PC-3 (cell line): ENCODE measurements around the gene RIPOR3. TPM values are rescaled to one million over a fixed set of nuclear protein-coding genes. Genes with fewer than 3 reads are reported as not detected.
"Not testable (repeated sequence)": the region's sequence is repeated elsewhere in the genome, so short reads cannot be mapped to it uniquely, and the experiment has no call there.

Experiments used
- ATAC-seq: fragments of 200-7000 bp; cut with Tn5 transposase; 2 replicates; pipeline ENCODE4 v1.9.1; 2020; ENCODE audit warnings: mild to moderate bottlenecking, moderate library complexity
- BruUV-seq: library from RNA; stranded (reverse); fragments of 400-500 nt; replicated peaks from 2 replicates; lab custom pipeline; 2021; lab: Mats Ljungman, UMichigan
- CTCF ChIA-PET: fragments of 300-600 bp; sonication (Branson Sonifier 250); formaldehyde crosslinking; loops from one replicate; lab custom pipeline; 2022; ENCODE audit warnings: antibody characterized with exemption; lab: Charles Lee
- POLR2A ChIA-PET: fragments of 300-600 bp; sonication (Branson Sonifier 250); formaldehyde crosslinking; loops from one replicate; lab custom pipeline; 2022; ENCODE audit warnings: antibody characterized with exemption; ENCODE audit not compliant: unreplicated experiment; lab: Charles Lee
- DNase-seq: peaks from one replicate; pipeline ENCODE4 v3.0.0-alpha.2; 2015
- H2AFZ ChIP-seq: fragments of 300-600 bp; sonication (generic); 2 replicates; pipeline ENCODE4 v1.6.0; 2016; ENCODE audit warnings: antibody characterized with exemption, low read length
- H3F3A ChIP-seq: fragments of 300-600 bp; sonication (generic); one replicate; pipeline ENCODE4 v1.6.0; 2017; ENCODE audit warnings: antibody characterized with exemption, low read length, control low read depth, mild to moderate bottlenecking; ENCODE audit not compliant: unreplicated experiment
- H3K27ac ChIP-seq: fragments of 300-600 bp; sonication (generic); 2 replicates; pipeline ENCODE4 v1.5.1; 2016; ENCODE audit warnings: mild to moderate bottlenecking, low read length
- H3K27me3 ChIP-seq: fragments of 300-600 bp; sonication (generic); 2 replicates; pipeline ENCODE4 v1.6.1; 2016; ENCODE audit warnings: low read length, mixed read lengths
- H3K36me3 ChIP-seq: fragments of 300-600 bp; sonication (generic); 2 replicates; pipeline ENCODE4 v1.6.1; 2016; ENCODE audit warnings: low read depth, mixed run types, low read length, mixed read lengths
- H3K4me1 ChIP-seq: fragments of 300-600 bp; sonication (generic); 2 replicates; pipeline ENCODE4 v1.5.1; 2016; ENCODE audit warnings: low read length; ENCODE audit not compliant: insufficient read depth
- H3K4me2 ChIP-seq: fragments of 300-600 bp; sonication (generic); 2 replicates; pipeline ENCODE4 v1.6.0; 2016; ENCODE audit warnings: low read length
- H3K4me3 ChIP-seq: fragments of 300-600 bp; sonication (generic); 2 replicates; pipeline ENCODE4 v1.5.1; 2016; ENCODE audit warnings: mild to moderate bottlenecking, low read length, mixed read lengths
- H3K79me2 ChIP-seq: fragments of 300-600 bp; sonication (generic); 2 replicates; pipeline ENCODE4 v1.6.1; 2017; ENCODE audit warnings: low read length, mixed read lengths
- H3K9ac ChIP-seq: fragments of 300-600 bp; sonication (generic); 2 replicates; pipeline ENCODE4 v1.6.0; 2016; ENCODE audit warnings: mild to moderate bottlenecking, low read length
- H3K9me2 ChIP-seq: fragments of 300-600 bp; sonication (generic); replicated peaks from 2 replicates; pipeline ENCODE4 v1.6.1; 2016; ENCODE audit warnings: mixed run types, low read length, mixed read lengths
- H3K9me3 ChIP-seq: fragments of 300-600 bp; sonication (generic); 2 replicates; pipeline ENCODE4 v1.6.1; 2016; ENCODE audit warnings: low read length, mixed read lengths
- H4K20me1 ChIP-seq: fragments of 300-600 bp; sonication (generic); 2 replicates; pipeline ENCODE4 v1.6.1; 2016; ENCODE audit warnings: low read length, mixed read lengths
- CTCF ChIP-seq: fragments of 300-600 bp; sonication (generic); conservative IDR thresholded peaks from 2 replicates; pipeline ENCODE4 v1.5.1; 2017; ENCODE audit warnings: antibody characterized with exemption, low read depth, mild to moderate bottlenecking, low read length
- EZH2 ChIP-seq: fragments of 300-600 bp; sonication (generic); IDR thresholded peaks from one replicate; pipeline ENCODE4 v1.6.1; 2017; ENCODE audit warnings: antibody characterized with exemption, mild to moderate bottlenecking, low read length; ENCODE audit not compliant: unreplicated experiment
- EZH2phosphoT487 ChIP-seq: fragments of 300-600 bp; sonication (generic); IDR thresholded peaks from 2 replicates; pipeline ENCODE4 v1.6.1; 2018; ENCODE audit warnings: mild to moderate bottlenecking, antibody characterized with exemption, low read length, borderline replicate concordance
- intact Hi-C: fragments of 100-400 bp; cut with micrococcal nuclease; formaldehyde crosslinking; loops from 2 replicates; pipeline ENCODE4 v1.9.0; 2023
- total RNA-seq: library from RNA; depleted of rRNA; stranded (reverse); fragments of >200 nt; gene quantifications from 2 replicates; pipeline ENCODE4 v1.2.3, GENCODE V29; 2014

RIPOR3 gene
- total RNA-seq, 1 experiment from 2014 or later = 0.04 TPM

GRCh38 chr20:50701041-50701963 is 10.0 kb upstream of the RIPOR3 start:
- Histone ChIP-seq H3K27me3 (no peaks in the 10 kb centered on the region), H3K4me2 (no peak overlapping the region), H2AFZ (no peak overlapping the region), H3K9me2 (no peaks in the 10 kb centered on the region), H3K79me2 (no peaks in the 10 kb centered on the region), H3K9ac (no peak overlapping the region), H4K20me1 (no peaks in the 10 kb centered on the region), H3K9me3 (no peaks in the 10 kb centered on the region), H3K4me1 (no peaks in the 10 kb centered on the region), H3K4me3 (no peak overlapping the region), H3K36me3 (no peaks in the 10 kb centered on the region), H3F3A (no peaks in the 10 kb centered on the region), H3K27ac (no peak overlapping the region)
- ChIA-PET CTCF (no interaction called here), POLR2A (no interaction called here)
- no peak for TF ChIP-seq CTCF
- TF ChIP-seq EZH2 = no peak
- no peak for TF ChIP-seq EZH2phosphoT487
- ATAC-seq (no peak), DNase-seq (no peak)
- BruUV-seq = no TSS peak
- intact Hi-C loops = no loop called here

- Histone ChIP-seq H3K9ac (no peak overlapping the region), H3F3A (no peaks in the 10 kb centered on the region), H2AFZ (no peak overlapping the region), H4K20me1 (no peaks in the 10 kb centered on the region), H3K9me2 (no peaks in the 10 kb centered on the region), H3K4me1 (peaks cover 9% of the 10 kb centered on the region), H3K4me2 (no peak overlapping the region), H3K9me3 (no peaks in the 10 kb centered on the region), H3K27me3 (no peaks in the 10 kb centered on the region), H3K4me3 (no peak overlapping the region), H3K27ac (no peak overlapping the region), H3K36me3 (no peaks in the 10 kb centered on the region), H3K79me2 (no peaks in the 10 kb centered on the region)
- TF ChIP-seq CTCF (no peak), EZH2phosphoT487 (no peak), EZH2 (no peak)
- DNase-seq (no peak), ATAC-seq (no peak)
- ChIA-PET POLR2A (no interaction called here), CTCF (no interaction called here)
- no TSS peak for BruUV-seq
- intact Hi-C loops = no loop called here
Observed at GRCh38 chr20:50699688-50700087, 8.3 kb upstream of the RIPOR3 start.

GRCh38 chr20:50698255-50698654 is 6.9 kb upstream of the RIPOR3 start:
- POLR2A ChIA-PET = not testable (repeated sequence)

More at GRCh38 chr20:50698255-50698654, 6.9 kb upstream of the RIPOR3 start:
- H3K36me3 ChIP-seq, DNase-seq, H3K4me3 ChIP-seq, intact Hi-C loops, ATAC-seq, H3K27me3 ChIP-seq, H3K9me2 ChIP-seq, CTCF ChIA-PET, H2AFZ ChIP-seq, H3F3A ChIP-seq, H3K79me2 ChIP-seq, H3K9me3 ChIP-seq, H3K9ac ChIP-seq, H3K4me2 ChIP-seq, H4K20me1 ChIP-seq, H3K27ac ChIP-seq, BruUV-seq: not testable (repeated sequence)
- H3K4me1 ChIP-seq = peaks cover 14% of the 10 kb centered on the region
